ENCODE results near the gene FAM9C. TPM values are rescaled to one million over a fixed set of nuclear protein-coding genes. Genes with fewer than 3 reads are reported as not detected.

FAM9C gene
- total RNA-seq, 4 donors from 2014 or later, result not detected

DNA sequence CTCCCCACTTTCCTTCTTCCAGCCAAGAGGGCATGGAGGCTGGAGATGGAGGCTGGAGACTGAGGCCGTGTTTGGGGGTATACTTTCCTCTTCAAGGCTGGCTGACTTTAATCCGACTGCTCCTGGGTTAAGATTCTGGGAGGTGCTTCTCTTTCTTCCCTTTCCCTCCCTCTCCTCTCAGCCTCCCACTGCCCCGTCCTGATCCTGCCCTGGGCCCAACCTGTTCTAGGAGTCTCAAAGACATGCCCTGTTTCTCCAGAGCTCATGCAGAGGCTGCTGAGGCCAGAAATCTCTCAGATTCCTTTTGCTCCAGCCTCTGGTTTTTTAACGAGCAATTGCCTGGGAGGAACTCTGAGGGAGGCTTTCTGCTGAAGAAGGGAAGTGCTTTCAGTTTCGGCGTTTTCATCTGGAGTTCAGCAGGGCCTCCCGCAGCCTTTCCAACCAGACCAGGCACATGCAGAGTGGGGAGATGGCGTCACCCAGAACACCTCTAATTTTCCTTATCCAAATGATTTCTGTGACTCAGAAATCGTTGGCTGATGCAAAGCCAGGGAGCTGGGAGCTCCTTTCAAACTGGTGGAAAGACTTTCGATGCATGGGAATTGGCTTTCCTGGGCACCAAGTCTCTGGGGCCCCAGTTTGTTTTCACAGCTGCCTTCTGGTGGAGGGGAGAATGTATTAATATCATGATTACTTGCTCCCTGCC is 34.5 kb upstream of the FAM9C start:
- intact Hi-C loops (cut with DNase I; ENCODE audit: low total_unique reads), result no loop called here
- no peak overlapping the region for H3K4me3 ChIP-seq (ENCODE audit: low read depth, poor library complexity, severe bottlenecking)
- 28 to 45% methylated on average over 10 of the region's 10 CpGs for WGBS, 2 donors
- no peak for DNase-seq (ENCODE audit: low spot score in 2 of 2)
- TF ChIP-seq POLR2A (IDR thresholded peaks at IDR 0.05), result no peak
- TF ChIP-seq, protein P1, sequence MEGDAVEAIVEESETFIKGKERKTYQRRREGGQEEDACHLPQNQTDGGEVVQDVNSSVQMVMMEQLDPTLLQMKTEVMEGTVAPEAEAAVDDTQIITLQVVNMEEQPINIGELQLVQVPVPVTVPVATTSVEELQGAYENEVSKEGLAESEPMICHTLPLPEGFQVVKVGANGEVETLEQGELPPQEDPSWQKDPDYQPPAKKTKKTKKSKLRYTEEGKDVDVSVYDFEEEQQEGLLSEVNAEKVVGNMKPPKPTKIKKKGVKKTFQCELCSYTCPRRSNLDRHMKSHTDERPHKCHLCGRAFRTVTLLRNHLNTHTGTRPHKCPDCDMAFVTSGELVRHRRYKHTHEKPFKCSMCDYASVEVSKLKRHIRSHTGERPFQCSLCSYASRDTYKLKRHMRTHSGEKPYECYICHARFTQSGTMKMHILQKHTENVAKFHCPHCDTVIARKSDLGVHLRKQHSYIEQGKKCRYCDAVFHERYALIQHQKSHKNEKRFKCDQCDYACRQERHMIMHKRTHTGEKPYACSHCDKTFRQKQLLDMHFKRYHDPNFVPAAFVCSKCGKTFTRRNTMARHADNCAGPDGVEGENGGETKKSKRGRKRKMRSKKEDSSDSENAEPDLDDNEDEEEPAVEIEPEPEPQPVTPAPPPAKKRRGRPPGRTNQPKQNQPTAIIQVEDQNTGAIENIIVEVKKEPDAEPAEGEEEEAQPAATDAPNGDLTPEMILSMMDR (IDR thresholded peaks at IDR 0.05), result no peak

DNA sequence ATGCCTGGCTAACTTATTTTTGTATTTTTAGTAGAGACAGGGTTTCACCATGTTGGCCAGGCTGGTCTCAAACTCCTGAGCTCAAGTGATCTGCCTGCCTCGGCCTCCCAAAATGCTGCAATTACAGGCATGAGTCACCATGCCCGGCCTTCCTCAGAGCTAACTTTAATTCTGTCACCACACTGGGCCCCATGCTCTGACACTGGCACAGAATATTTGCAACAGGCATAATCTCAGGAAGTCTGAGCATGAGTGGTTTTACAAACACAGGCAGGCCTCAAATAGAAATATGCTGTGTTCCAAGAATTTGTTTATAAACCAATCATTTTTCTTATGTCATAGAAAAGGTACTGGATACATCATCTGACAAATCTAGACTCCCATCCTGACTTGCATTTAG is 32.7 kb upstream of the FAM9C start:
- 65 to 71% methylated on average over 2 of the region's 2 CpGs for WGBS, 2 donors
- no peak for DNase-seq (ENCODE audit: low spot score in 2 of 2)
- intact Hi-C loops (cut with DNase I; ENCODE audit: low total_unique reads), result no loop called here
- H3K4me3 ChIP-seq (ENCODE audit: low read depth, poor library complexity, severe bottlenecking), result no peak overlapping the region
- no peak for TF ChIP-seq POLR2A (IDR thresholded peaks at IDR 0.05)
- TF ChIP-seq, protein P1 (IDR thresholded peaks at IDR 0.05), result no peak

DNA sequence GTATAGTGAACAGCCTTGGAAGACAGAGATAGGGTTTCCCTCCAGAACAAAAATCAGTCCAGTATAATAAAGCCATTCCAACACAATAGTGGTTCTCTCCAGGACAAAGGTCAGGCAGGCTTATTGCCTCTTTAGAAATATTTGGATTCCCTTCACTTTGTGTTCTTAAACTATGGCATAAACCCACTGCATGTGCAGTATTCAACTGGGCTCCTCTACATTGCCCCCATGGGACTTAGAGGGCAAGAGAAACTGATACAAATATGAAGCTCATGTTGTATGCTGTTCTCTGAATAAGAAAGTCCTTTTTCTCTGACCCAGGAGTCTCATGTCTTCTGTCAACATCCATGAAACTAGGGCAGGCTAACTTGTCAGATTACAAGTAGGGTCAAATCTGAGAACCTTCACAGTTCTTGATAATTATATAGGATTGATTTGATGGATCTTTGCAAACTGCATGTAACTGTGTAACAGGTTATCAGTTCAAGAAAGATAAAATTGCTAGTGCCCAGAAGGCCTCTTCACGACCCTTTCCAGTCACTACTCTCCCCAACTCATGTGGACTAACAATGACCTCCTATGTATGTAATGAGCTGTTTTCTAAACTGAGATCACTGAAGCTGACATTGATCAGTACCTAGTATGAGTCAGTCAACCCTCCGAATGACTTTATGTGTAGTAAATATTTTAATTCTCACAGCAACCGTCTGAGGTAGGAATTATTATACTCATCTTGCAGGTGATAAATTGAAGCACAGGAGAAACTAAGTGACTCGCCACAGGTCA is 31.9 kb upstream of the FAM9C start:
- no peak for DNase-seq (ENCODE audit: low spot score in 2 of 2)
- WGBS, 2 donors, result 87 to 95% methylated on average over 4 of the region's 4 CpGs
- intact Hi-C loops (cut with DNase I; ENCODE audit: low total_unique reads), result no loop called here
- no peak overlapping the region for H3K4me3 ChIP-seq (ENCODE audit: low read depth, poor library complexity, severe bottlenecking)
- TF ChIP-seq POLR2A (IDR thresholded peaks at IDR 0.05), result no peak
- TF ChIP-seq, protein P1 (IDR thresholded peaks at IDR 0.05), result no peak

DNA sequence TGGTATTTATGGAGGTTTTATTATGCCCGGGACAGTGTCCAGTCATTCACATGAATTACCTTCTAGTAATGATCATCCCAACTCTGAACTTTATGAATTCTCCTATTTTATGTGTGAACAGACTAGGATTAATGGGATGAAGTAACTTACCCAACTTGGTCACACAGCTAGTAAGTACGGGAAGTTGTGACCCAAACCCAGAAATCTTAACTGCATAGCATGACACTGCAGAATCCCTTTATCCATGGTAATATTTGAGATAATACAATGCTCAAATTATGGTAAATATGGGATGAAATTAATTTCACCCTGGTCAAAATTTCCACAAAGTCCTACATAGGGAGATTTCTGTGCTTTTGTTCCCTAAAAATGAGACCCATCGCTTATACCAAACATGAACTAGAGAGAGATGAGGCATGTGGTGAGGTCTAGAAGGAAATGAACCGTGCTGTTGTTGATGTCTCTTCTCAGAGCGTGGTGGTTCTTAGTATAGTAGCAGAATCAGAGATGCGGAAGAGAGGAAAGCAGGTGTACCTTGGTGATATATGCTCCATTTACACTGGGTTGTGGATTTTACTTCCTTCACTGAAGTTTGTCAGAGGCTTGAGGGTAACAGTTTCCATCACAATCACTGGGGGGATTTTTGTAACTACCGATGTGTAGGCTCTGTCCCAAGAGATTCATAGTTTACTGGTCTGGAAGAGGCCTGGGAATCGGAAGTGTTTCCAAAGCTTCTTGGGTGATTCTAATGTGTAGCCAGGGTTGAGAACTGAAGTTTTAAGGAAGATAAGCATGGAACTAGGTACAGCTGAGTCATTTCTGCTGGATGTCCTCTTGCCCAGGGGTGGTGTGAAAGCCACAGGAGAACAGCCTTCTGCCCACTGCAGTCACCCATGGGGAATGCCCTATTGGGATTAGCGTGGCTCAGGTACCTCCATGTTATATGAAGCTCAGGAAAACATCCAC is 30.2 kb upstream of the FAM9C start:
- WGBS, 2 donors, result 80 to 86% methylated on average over 9 of the region's 9 CpGs
- no peak for DNase-seq (ENCODE audit: low spot score in 2 of 2)
- no peak for TF ChIP-seq POLR2A (IDR thresholded peaks at IDR 0.05)
- TF ChIP-seq, protein P1 (IDR thresholded peaks at IDR 0.05), result no peak
- H3K4me3 ChIP-seq (ENCODE audit: low read depth, poor library complexity, severe bottlenecking), result no peak overlapping the region
- intact Hi-C loops (cut with DNase I; ENCODE audit: low total_unique reads), result no loop called here

DNA sequence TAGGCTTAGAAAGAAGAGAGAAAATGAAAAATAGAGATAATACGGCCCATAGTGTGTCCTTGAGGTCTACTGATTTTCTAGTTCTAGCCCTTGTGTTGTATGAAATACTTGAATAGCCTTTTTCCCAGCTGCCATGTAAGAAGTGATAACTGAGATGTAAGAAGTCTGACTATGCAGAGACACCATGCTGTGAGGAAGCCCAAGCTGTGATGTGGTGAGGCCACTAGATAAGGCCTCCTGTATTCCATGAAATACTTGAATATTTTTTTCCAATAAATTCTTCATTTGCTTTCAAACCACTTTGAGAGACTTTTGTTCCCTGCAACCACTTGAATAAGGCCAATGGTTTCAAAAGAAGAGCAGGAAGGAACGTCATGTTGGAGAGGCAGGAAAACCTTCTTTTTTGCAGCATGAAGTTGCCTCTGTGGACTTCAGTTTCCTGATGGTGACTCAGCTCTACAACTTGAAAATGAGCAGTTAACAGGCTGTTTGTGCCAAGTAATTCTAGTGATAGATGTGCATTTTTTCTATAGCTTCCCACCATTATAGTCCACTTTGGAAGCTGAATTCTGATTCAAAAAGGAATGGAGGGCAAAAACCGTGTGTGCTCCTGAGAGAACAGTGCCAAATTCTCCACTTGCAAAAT is 25.5 kb upstream of the FAM9C start:
- DNase-seq (ENCODE audit: low spot score in 2 of 2), result no peak
- no peak overlapping the region for H3K4me3 ChIP-seq (ENCODE audit: low read depth, poor library complexity, severe bottlenecking)
- WGBS, 2 donors, result 70 to 81% methylated on average over 3 of the region's 3 CpGs
- TF ChIP-seq, protein P1 (IDR thresholded peaks at IDR 0.05), result no peak
- no peak for TF ChIP-seq POLR2A (IDR thresholded peaks at IDR 0.05)
- intact Hi-C loops (cut with DNase I; ENCODE audit: low total_unique reads), result no loop called here
